ENCODE data around the gene HNRNPA3.
"Not testable (repeated sequence)": the region's sequence is repeated elsewhere in the genome, so short reads cannot be mapped to it uniquely, and the experiment has no call there.

The HNRNPA3 gene

DNA sequence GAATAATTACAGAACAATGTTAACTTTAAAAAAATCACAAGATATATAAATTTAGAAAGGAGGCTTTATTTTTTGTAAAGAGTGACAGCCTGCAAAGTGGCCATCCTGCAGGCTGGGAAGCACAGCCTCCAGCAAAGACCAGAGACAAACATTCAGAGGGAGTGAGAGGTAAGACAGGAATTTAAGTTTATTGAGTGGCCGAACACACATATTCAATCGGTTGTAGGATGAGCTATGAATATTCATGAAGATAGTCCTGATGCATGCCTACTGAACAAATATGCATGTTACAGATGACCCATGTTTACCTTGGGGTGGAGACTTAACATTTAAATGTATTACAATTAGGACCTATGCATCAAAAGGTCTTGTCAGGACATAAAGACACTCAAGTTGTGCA, 33.4 kb upstream of the HNRNPA3 start:
- Mint-ChIP-seq H3K27ac (ENCODE audit: low read depth) (no peak overlapping the region), H3K9me3 (no peaks in the 10 kb centered on the region), H3K36me3 (ENCODE audit: insufficient read depth) (no peaks in the 10 kb centered on the region), H3K4me3 (no peak overlapping the region), H3K27me3 (no peaks in the 10 kb centered on the region), H3K4me1 (peaks cover 7% of the 10 kb centered on the region)
- no peak for DNase-seq (ENCODE audit: low spot score in 2 of 2)
- ATAC-seq (replicated peaks; ENCODE audit: extremely low read depth, poor library complexity, severe bottlenecking), result no peak

DNA sequence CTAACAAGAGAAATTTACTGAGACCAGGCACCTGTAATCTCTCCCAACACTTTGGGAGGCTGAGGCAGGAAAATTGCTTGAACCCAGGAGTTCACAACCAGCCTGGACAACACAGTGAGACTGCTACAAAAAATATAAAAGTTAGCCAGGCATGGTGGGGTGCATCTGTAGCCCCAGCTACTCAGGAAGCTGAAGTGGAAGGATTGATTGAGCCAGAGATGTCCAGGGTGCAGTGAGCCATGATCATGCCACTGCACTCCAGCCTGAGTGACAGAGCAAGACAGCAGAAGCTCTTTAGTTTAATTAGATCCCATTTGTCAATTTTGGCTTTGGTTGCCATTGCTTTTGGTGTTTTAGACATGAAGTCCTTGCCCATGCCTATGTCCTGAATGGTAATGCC, 32.9 kb upstream of the HNRNPA3 start:
- not testable (repeated sequence) for H3K9me3 Mint-ChIP-seq; H3K27me3 Mint-ChIP-seq; H3K4me3 Mint-ChIP-seq; H3K27ac Mint-ChIP-seq (ENCODE audit: low read depth); ATAC-seq (replicated peaks; ENCODE audit: extremely low read depth, poor library complexity, severe bottlenecking); H3K4me1 Mint-ChIP-seq; DNase-seq (ENCODE audit: low spot score in 2 of 2); H3K36me3 Mint-ChIP-seq (ENCODE audit: insufficient read depth)

DNA sequence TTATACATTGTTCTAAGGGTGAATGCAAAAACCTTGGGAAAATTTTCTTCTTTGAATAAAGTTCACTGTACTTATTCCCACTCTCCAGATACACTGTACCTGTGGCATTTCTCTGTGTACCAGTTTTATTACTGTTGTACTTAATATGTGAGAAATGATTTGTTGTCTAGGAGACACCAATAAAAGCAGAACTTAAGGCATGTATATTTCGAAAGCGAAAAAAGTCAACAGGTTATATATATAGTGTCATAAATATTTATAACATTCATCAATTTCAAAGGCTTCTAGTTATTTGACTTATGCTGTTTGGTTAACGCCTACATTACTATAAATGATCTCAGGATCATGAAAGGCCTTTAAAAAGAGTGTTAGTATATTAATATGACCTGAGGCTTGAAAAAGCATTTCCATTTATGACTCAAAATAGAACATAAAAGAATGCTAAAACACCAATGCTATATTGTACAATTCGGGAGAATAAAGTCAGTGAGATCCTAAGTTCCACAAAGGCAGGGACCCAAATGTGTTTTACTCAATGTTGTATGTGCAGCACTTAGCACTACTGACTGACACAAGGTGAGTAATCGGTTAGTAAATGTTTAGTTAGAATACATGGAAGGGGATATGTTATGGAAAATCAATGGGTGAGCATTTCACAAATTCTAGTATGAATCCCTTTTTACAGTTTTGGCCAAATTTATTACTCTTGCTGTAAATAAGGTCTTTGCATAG, 32.2 kb upstream of the HNRNPA3 start:
- H3K4me1 Mint-ChIP-seq, result peaks cover 4% of the 10 kb centered on the region
- H3K27me3 Mint-ChIP-seq, result no peaks in the 10 kb centered on the region
- no peak for DNase-seq (ENCODE audit: low spot score in 2 of 2)
- no peaks in the 10 kb centered on the region for H3K9me3 Mint-ChIP-seq
- no peak overlapping the region for H3K27ac Mint-ChIP-seq (ENCODE audit: low read depth)
- no peak overlapping the region for H3K4me3 Mint-ChIP-seq
- no peak for ATAC-seq (replicated peaks; ENCODE audit: extremely low read depth, poor library complexity, severe bottlenecking)
- no peaks in the 10 kb centered on the region for H3K36me3 Mint-ChIP-seq (ENCODE audit: insufficient read depth)

DNA sequence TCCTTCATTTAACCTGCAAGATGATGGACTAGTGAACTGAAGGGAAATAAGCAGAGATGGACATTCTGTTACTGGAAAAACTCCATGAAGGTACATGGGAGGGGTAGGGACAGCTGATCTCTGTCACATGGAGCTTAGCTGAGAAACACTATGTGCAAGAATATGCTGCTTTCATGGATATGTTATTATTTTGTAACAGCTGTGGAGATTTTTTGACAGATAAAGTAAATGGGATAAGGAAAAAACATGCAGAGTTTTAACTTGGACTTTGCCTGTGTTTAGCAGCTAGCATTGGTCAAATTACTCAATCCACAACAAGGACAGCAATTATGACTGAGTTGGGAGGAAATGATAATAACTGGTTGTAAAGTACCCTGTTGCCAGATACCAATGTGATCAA, 28.7 kb upstream of the HNRNPA3 start:
- ATAC-seq (replicated peaks; ENCODE audit: extremely low read depth, poor library complexity, severe bottlenecking) (no peak), DNase-seq (ENCODE audit: low spot score in 2 of 2) (no peak)
- H3K27ac Mint-ChIP-seq (ENCODE audit: low read depth), result no peak overlapping the region
- no peaks in the 10 kb centered on the region for H3K9me3 Mint-ChIP-seq
- H3K4me1 Mint-ChIP-seq, result no peaks in the 10 kb centered on the region
- H3K27me3 Mint-ChIP-seq, result no peaks in the 10 kb centered on the region
- H3K4me3 Mint-ChIP-seq, result no peak overlapping the region
- H3K36me3 Mint-ChIP-seq (ENCODE audit: insufficient read depth), result no peaks in the 10 kb centered on the region

DNA sequence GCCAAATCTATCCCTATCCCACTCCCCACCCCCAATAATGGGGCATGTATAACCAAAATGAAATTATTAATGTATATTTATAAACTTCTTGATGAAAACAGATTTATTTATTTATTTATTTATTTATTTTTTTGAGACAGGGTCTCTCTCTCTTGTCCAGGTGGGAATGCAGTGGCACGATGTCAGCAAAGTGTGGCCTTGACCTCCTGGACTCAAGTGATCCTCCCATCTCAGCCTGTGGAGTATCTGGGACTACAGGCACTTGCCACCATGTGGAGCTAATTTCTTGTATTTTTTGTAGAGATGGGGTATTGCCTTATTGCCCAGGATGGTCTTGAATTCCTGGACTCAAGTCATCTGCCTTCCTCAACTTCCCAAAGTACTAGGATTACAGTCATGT, 28.0 kb upstream of the HNRNPA3 start:
- Mint-ChIP-seq H3K36me3 (ENCODE audit: insufficient read depth) (no peaks in the 10 kb centered on the region), H3K9me3 (no peaks in the 10 kb centered on the region), H3K27me3 (no peaks in the 10 kb centered on the region), H3K4me1 (no peaks in the 10 kb centered on the region), H3K4me3 (no peak overlapping the region), H3K27ac (ENCODE audit: low read depth) (no peak overlapping the region)
- no peak for ATAC-seq (replicated peaks; ENCODE audit: extremely low read depth, poor library complexity, severe bottlenecking)
- no peak for DNase-seq (ENCODE audit: low spot score in 2 of 2)

DNA sequence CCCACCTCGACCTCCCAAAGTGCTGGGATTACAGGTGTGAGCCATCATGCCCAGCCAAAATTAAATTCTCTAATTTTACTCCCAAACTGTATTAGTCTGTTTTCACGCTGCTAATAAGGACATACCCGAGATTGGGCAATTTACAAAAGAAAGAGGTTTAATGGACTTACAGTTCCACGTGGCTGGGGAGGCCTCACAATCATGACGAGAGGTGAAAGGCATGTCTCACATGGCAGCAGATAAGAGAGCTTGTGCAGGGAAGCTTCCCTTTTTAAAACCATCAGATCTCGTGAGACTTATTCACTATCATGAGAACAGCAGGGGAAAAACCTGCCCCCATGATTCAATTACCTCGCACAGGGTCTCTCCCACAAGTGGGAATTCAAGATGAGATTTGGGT, 26.6 kb upstream of the HNRNPA3 start:
- not testable (repeated sequence) for H3K9me3 Mint-ChIP-seq; H3K36me3 Mint-ChIP-seq (ENCODE audit: insufficient read depth); DNase-seq (ENCODE audit: low spot score in 2 of 2); H3K27ac Mint-ChIP-seq (ENCODE audit: low read depth); H3K4me1 Mint-ChIP-seq; H3K27me3 Mint-ChIP-seq; H3K4me3 Mint-ChIP-seq; ATAC-seq (replicated peaks; ENCODE audit: extremely low read depth, poor library complexity, severe bottlenecking)

DNA sequence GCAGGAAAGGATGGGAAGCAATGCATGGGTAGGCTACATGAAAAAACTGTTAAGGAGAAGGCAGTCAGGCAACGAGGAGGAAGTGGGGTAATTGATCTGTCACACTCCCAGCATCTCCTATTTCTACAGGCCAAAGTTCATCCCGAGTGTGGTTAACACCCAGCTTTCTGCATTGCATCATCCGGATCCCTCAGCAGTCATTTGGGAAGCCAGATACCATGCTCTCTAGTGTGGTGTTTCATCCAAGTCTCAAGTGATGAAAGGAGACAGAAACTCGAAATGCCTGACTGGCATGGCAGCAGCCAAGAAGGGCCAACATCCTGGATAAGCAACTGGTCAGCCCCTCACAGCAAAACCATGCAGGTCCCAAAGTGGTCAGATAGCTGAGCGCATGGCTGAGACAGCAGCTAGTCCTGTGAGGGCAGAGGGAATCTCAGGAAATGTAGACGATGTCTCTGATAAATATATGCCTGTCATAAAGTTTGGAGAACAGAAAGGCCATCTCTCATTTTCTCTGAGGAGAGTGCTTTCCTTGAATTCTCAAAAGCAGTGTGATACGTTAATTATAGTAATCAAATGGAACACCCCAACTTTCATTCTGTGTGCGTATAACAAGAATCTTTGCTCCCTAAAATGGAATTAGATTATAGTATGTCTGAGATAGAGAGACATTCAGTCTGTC, 24.8 kb upstream of the HNRNPA3 start:
- Mint-ChIP-seq H3K36me3 (ENCODE audit: insufficient read depth) (no peaks in the 10 kb centered on the region), H3K9me3 (no peaks in the 10 kb centered on the region), H3K27ac (ENCODE audit: low read depth) (no peak overlapping the region), H3K4me3 (no peak overlapping the region), H3K4me1 (no peaks in the 10 kb centered on the region), H3K27me3 (no peaks in the 10 kb centered on the region)
- DNase-seq (ENCODE audit: low spot score in 2 of 2) (no peak), ATAC-seq (replicated peaks; ENCODE audit: extremely low read depth, poor library complexity, severe bottlenecking) (no peak)

DNA sequence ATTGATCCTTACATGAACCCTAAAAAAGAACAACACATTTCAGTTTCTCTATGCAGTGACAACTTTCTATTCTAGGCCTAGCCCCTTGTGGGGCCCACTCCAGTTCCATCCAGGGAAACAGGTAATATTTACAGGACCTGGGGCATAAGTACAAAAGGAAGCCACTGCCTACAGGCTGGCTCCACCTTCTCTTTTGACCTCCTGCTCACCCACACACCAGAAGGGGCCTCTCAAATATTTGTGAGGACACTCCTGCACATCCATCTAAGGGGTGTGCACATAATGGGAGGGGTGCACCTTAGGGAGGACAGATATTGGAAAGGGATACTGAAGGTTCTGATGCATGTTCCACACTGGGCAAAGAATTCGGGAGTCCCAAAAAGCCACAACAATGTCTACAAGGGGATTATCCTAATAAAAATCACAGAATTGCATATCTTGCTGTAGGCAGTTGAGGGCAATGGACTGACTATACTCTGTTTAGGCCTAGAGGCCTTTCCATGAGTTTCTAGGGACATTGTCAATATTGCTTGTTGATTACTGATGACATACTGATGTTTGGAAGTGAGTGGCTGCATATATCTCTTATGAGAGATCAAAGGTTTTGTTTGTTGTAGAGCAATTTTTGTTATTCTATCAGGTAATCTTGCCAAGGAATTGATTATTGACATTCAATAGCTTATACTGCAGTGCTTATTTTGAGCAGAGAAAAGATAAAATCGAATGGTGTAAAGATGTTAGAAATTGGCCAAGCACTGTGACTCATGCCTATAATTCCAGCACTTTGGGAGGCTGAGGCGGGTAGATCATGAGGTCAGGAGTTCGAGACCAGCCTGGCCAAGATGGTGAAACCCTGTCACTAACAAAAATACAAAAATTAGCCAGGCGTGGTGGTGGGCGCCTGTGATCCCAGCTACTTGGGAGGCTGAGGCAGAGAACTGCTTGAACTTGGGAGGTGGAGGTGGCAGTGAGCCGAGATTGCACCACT, 23.8 kb upstream of the HNRNPA3 start:
- Mint-ChIP-seq H3K36me3 (ENCODE audit: insufficient read depth) (no peaks in the 10 kb centered on the region), H3K4me1 (no peaks in the 10 kb centered on the region), H3K27ac (ENCODE audit: low read depth) (no peak overlapping the region), H3K4me3 (no peak overlapping the region), H3K9me3 (no peaks in the 10 kb centered on the region), H3K27me3 (no peaks in the 10 kb centered on the region)
- ATAC-seq (replicated peaks; ENCODE audit: extremely low read depth, poor library complexity, severe bottlenecking) (no peak), DNase-seq (ENCODE audit: low spot score in 2 of 2) (no peak)

DNA sequence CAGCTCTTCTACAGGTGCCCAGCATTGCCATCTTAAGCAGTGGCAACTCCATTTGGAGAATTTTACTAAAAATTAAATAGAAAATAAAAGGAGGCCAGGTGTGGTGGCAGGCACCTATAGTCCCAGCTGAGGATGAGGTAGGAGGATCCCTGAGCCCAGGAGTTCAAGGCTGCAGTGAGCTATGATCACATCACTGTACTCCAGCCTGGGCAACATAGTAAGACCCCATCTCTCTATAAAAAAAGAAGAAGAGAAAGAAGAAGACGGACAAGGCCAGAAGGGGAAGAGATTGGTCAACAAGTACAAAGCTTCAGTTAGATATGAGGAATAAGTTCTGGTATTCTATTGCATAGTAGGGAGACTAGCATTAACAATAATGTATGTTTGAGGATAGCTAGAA, 21.7 kb upstream of the HNRNPA3 start:
- H3K27me3 Mint-ChIP-seq, result no peaks in the 10 kb centered on the region
- H3K4me3 Mint-ChIP-seq, result no peak overlapping the region
- no peak for DNase-seq (ENCODE audit: low spot score in 2 of 2)

DNA sequence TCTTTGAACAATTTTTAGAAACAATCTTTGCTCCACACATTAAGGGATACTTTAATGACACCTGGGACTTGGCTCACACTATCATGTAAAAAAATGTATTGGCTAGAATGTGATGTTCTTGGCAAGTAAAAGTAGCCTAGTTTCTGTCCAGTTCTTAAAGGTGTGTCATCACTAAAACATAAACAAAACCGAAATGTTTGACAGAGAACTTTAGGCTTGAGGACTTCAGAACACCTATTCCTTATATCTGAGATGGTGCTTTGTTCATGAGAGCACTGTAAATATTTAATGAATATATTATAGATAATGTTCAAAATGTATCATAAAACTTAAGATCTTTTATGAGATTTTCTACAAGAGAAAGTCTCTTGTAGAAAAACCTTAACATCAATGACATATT, 19.8 kb upstream of the HNRNPA3 start:
- H3K36me3 Mint-ChIP-seq (ENCODE audit: insufficient read depth), result no peaks in the 10 kb centered on the region
- H3K27me3 Mint-ChIP-seq, result no peaks in the 10 kb centered on the region
- H3K27ac Mint-ChIP-seq (ENCODE audit: low read depth), result no peak overlapping the region
- ATAC-seq (replicated peaks; ENCODE audit: extremely low read depth, poor library complexity, severe bottlenecking), result no peak
- no peaks in the 10 kb centered on the region for H3K4me1 Mint-ChIP-seq
- H3K4me3 Mint-ChIP-seq, result no peak overlapping the region
- no peaks in the 10 kb centered on the region for H3K9me3 Mint-ChIP-seq
- no peak for DNase-seq (ENCODE audit: low spot score in 2 of 2)

More for the DNA sequence above, 21.7 kb upstream of the HNRNPA3 start:
- H3K27ac Mint-ChIP-seq (ENCODE audit: low read depth), result no peak overlapping the region
- no peaks in the 10 kb centered on the region for H3K4me1 Mint-ChIP-seq
- no peak for ATAC-seq (replicated peaks; ENCODE audit: extremely low read depth, poor library complexity, severe bottlenecking)
- no peaks in the 10 kb centered on the region for H3K9me3 Mint-ChIP-seq
- H3K36me3 Mint-ChIP-seq (ENCODE audit: insufficient read depth), result no peaks in the 10 kb centered on the region

DNA sequence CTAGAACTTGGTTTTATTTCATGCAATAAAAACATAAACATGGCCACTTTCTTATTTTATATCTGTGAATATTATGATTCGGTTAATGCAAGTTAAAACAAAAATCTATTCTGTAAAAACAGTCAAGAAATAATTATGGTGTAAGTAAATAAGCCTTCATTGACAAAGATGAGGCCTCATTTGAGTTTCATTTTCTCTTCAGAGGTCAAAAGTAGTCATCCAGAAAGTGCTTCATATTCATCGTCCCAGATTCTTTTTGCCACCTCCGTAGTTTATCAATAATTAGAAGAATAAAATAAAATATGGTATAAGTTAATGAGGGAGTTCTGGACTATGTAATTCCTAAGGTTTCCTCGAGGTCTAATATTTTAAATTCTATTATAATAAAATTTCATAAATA, 19.4 kb upstream of the HNRNPA3 start:
- Mint-ChIP-seq H3K9me3 (no peaks in the 10 kb centered on the region), H3K27ac (ENCODE audit: low read depth) (no peak overlapping the region), H3K4me3 (no peak overlapping the region), H3K4me1 (no peaks in the 10 kb centered on the region), H3K36me3 (ENCODE audit: insufficient read depth) (no peaks in the 10 kb centered on the region), H3K27me3 (no peaks in the 10 kb centered on the region)
- DNase-seq (ENCODE audit: low spot score in 2 of 2) (no peak), ATAC-seq (replicated peaks; ENCODE audit: extremely low read depth, poor library complexity, severe bottlenecking) (no peak)

DNA sequence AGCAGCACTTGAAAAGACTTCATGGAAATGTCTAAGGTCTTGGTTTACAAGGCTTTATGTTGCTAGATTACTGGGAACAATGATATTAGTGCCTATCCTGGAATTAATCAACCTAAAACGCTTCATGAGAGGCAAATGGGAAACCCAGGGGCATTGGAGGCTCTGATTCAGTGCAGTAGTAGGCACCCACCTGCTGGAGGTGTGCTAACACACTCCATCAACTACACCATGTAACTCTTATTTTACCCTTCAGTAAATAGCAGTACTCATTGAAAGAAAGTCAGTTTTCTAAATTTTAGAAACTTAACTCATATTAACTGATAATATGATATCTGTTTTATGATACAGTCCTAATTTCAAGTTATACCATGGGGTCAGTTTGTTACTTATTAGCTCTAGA, 17.4 kb upstream of the HNRNPA3 start:
- DNase-seq (ENCODE audit: low spot score in 2 of 2) (no peak), ATAC-seq (replicated peaks; ENCODE audit: extremely low read depth, poor library complexity, severe bottlenecking) (no peak)
- no peak overlapping the region for H3K27ac Mint-ChIP-seq (ENCODE audit: low read depth)
- no peak overlapping the region for H3K4me3 Mint-ChIP-seq
- no peaks in the 10 kb centered on the region for H3K4me1 Mint-ChIP-seq
- H3K36me3 Mint-ChIP-seq (ENCODE audit: insufficient read depth), result no peaks in the 10 kb centered on the region
- H3K9me3 Mint-ChIP-seq, result no peaks in the 10 kb centered on the region
- H3K27me3 Mint-ChIP-seq, result no peaks in the 10 kb centered on the region
